Nephron progenitor cell (in vitro differentiated cells): ENCODE data around the gene ASAP2.

ENCODE experiments used
- DNase-seq: peaks from one replicate; pipeline ENCODE4 v3.0.0; 2021
- H3K27ac Mint-ChIP-seq: 2 replicates; pipeline ENCODE4 v1.8.0; 2021; ENCODE audit warnings: mild to moderate bottlenecking, moderate library complexity, mixed read lengths
- H3K27me3 Mint-ChIP-seq: 2 replicates; pipeline ENCODE4 v1.8.0; 2021; ENCODE audit warnings: mild to moderate bottlenecking, low read depth, mixed read lengths; ENCODE audit not compliant: poor library complexity
- H3K36me3 Mint-ChIP-seq: 2 replicates; pipeline ENCODE4 v1.8.0; 2021; ENCODE audit warnings: low read depth, mixed read lengths
- H3K4me1 Mint-ChIP-seq: 2 replicates; pipeline ENCODE4 v1.8.0; 2021; ENCODE audit warnings: mixed read lengths
- H3K4me3 Mint-ChIP-seq: 2 replicates; pipeline ENCODE4 v1.8.0; 2021; ENCODE audit warnings: mild to moderate bottlenecking, moderate library complexity, mixed read lengths
- H3K9me3 Mint-ChIP-seq: 2 replicates; pipeline ENCODE4 v1.8.0; 2021; ENCODE audit warnings: mild to moderate bottlenecking, moderate library complexity, mixed read lengths
- TF ChIP-seq, protein P1 (sequence below): fragments of 200-600 bp; sonication (generic); IDR thresholded peaks from 2 replicates; pipeline ENCODE4 v1.5.0; 2021; ENCODE audit warnings: antibody characterized with exemption

ASAP2 gene

DNA sequence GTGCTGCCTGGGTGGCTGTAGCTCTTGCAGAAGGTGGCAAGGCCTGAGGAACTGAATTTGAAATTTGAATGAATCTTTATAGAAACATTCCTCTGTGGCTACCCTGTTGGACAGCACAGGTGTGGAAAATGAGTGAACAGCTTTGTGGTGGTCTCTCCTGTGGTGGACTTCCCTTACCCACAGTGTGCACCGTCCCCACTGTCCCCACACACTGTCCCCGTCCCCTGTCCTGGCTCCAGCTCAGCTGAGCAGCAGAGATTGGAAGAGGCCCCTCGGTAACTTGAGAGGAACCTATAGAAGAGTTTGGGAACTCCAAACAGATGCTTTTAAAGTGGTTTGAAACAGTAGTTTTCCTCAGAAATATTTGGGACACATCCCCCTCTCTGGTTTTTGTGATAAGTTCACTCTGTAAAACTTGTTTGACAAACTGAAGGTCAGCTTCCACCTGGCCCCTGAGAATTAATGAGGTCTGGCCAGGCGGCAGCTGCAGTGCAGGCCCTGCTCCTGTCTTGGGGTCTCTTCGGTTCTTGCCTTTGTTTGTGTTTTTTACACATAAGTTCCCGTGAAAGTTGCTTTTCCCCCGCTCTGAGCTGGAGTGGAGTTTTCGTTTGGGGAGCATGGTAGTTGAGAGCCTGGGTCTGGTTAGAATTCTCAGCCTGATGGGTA, 63.2 kb downstream of the ASAP2 start:
- Mint-ChIP-seq H3K27me3 (peaks cover 8% of the 10 kb centered on the region), H3K9me3 (peaks cover 34% of the 10 kb centered on the region), H3K27ac (peak overlapping the region; percentile 94), H3K36me3 (peaks cover 38% of the 10 kb centered on the region), H3K4me3 (no peak overlapping the region), H3K4me1 (peaks cover 38% of the 10 kb centered on the region)
- TF ChIP-seq, protein P1, sequence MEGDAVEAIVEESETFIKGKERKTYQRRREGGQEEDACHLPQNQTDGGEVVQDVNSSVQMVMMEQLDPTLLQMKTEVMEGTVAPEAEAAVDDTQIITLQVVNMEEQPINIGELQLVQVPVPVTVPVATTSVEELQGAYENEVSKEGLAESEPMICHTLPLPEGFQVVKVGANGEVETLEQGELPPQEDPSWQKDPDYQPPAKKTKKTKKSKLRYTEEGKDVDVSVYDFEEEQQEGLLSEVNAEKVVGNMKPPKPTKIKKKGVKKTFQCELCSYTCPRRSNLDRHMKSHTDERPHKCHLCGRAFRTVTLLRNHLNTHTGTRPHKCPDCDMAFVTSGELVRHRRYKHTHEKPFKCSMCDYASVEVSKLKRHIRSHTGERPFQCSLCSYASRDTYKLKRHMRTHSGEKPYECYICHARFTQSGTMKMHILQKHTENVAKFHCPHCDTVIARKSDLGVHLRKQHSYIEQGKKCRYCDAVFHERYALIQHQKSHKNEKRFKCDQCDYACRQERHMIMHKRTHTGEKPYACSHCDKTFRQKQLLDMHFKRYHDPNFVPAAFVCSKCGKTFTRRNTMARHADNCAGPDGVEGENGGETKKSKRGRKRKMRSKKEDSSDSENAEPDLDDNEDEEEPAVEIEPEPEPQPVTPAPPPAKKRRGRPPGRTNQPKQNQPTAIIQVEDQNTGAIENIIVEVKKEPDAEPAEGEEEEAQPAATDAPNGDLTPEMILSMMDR = no peak
- DNase-seq = no peak

DNA sequence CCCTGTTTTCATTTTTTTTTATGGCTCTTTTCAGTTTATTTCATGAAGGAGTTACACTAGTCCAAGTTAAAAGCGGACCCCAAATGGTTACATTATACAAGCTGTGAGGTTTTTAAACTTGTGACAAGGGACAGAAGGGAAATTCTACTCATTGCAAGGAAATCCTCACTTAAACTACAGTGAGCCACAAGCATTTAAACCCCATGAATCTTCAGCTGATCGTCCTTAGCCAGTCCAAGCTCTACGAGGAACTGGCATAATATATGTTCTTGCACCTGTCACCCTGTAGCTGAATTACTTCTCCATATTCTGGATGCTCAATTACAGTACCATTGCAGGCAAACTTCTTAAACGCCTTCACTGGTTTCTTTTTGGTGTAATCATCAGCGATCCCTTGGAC, 64.5 kb downstream of the ASAP2 start:
- H3K4me3 Mint-ChIP-seq = no peak overlapping the region
- peaks cover 34% of the 10 kb centered on the region for H3K9me3 Mint-ChIP-seq
- DNase-seq = no peak
- no peak overlapping the region for H3K27ac Mint-ChIP-seq
- TF ChIP-seq, protein P1 = no peak
- peaks cover 51% of the 10 kb centered on the region for H3K4me1 Mint-ChIP-seq
- H3K36me3 Mint-ChIP-seq = peaks cover 38% of the 10 kb centered on the region
- H3K27me3 Mint-ChIP-seq = peaks cover 10% of the 10 kb centered on the region

DNA sequence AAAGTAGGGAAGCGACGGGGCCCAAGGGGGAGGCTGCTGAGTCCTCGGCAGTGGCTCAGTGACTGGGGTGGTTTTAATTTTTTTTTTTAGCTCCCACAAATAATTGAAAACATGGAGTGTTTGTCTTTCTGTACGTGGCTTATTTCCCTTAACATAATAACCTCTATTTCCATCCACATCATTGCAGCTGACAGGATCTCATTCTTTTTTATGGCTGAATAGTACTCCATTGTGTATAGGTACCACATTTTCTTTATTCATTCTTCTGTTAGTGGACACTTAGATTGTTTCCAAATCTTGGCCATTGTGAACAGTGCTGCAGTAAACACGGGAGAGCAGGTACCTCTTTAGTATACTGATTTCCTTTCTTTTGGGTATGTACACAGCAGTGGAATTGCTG, 65.1 kb downstream of the ASAP2 start:
- Mint-ChIP-seq H3K9me3 (peaks cover 34% of the 10 kb centered on the region), H3K27ac (no peak overlapping the region), H3K4me1 (peaks cover 57% of the 10 kb centered on the region), H3K4me3 (no peak overlapping the region), H3K36me3 (peaks cover 34% of the 10 kb centered on the region), H3K27me3 (peaks cover 10% of the 10 kb centered on the region)
- DNase-seq = no peak
- TF ChIP-seq, protein P1 = no peak

DNA sequence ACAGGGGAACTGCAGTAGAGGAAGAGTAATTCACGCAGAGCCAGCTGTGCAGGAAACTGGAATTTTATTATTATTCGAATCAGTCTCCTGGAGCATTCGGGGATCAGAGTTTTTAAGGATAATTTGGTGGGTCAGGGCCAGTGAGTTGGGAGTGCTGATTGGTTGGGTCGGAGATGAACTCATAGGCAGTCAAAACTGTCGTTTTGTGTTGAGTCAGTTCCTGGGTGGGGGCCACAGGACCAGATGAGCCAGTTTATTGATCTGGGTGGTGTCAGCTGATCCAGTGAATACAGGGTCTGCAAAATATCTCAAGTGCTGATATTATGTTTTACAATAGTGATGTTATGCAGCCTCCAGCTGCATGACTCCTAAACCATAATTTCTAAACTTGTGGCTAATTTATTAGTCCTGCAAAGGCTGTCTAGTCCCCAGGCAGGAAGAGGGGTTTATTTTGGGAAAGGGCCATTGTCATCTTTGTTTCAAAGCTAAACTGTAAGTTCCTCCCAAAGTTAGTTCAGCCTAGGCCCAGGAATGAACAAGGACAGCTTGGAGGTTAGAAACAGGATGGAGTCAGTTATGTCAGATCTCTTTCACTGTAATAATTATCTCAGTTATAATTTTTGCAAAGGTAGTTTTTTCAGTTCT, 67.0 kb downstream of the ASAP2 start:
- TF ChIP-seq, protein P1 = no peak
- Mint-ChIP-seq H3K27ac (no peak overlapping the region), H3K36me3 (peaks cover 24% of the 10 kb centered on the region), H3K4me3 (no peak overlapping the region), H3K27me3 (peaks cover 7% of the 10 kb centered on the region), H3K4me1 (peaks cover 62% of the 10 kb centered on the region), H3K9me3 (peaks cover 34% of the 10 kb centered on the region)
- DNase-seq = no peak

DNA sequence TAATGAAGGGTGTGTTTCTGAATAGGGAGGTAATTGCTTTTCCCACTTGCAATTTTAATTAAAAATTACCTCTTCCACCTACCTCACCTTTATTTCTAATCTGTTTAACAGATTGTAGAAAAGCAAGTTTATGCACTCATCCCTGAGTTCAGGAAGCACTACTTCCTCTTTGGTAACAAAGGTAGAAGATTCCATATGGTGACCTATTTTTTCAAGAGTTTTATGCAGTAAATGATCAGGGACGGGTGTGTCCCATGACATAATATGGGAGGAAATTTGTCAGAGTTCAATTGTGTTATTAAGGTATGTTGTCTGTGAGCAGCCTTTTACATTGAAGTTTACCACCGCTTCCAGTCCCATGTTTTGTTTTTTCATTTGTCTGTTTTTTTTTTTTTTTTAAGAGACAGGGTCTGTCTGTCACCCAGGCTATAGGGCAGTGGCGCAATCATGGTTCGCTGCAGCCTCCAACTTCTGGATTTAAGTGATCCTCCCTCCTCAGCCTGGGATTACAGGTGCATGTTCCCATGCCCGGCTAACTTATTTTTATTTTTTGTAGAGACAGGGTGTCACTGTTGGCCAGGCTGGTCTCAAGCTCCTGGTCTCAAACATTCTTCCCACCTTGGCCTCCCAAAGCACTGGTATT, 68.2 kb downstream of the ASAP2 start:
- no peak overlapping the region for H3K4me3 Mint-ChIP-seq
- no peak overlapping the region for H3K27ac Mint-ChIP-seq
- H3K27me3 Mint-ChIP-seq = peaks cover 7% of the 10 kb centered on the region
- TF ChIP-seq, protein P1 = no peak
- no peak for DNase-seq
- peaks cover 34% of the 10 kb centered on the region for H3K9me3 Mint-ChIP-seq
- H3K4me1 Mint-ChIP-seq = peaks cover 55% of the 10 kb centered on the region
- peaks cover 24% of the 10 kb centered on the region for H3K36me3 Mint-ChIP-seq
